ENCODE results near the gene STEAP2. TPM values are rescaled to one million over a fixed set of nuclear protein-coding genes. Genes with fewer than 3 reads are reported as not detected.

STEAP2 gene
- total RNA-seq, 1 donor = 9.8 TPM

DNA sequence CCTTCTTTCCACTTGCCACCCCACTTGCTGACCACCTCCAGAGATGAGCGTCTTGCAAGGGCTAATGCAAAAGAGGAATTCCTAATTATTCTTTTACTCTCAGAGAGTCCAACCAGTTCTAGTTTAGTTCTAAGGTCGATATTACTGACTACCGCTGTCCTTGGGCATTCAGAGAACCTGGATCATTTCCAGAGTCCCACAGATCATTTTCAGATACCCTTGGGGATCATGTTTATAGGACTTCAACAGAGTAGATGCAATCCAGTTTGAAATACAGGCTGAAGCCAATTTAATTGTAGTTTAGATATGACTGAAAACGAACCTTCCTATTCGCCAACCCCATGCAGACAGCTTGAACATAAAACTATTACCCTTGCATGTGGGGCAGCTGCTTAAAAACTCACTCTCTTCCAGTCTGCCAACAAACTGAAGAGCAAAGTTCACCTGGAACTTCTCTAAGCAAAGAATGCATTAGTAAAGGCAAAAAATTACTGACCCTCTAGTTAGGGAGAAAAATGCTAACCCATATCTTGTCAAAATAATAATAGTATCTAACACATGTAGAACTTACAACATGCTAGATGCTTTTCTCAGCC is 55.8 kb downstream of the STEAP2 start:
- no peaks in the 10 kb centered on the region for H3K27me3 ChIP-seq (ENCODE audit: insufficient read depth, low read length)
- peak overlapping the region; percentile 36 for H3K4me3 ChIP-seq (ENCODE audit: insufficient read depth, low read length)
- TF ChIP-seq, protein P1, sequence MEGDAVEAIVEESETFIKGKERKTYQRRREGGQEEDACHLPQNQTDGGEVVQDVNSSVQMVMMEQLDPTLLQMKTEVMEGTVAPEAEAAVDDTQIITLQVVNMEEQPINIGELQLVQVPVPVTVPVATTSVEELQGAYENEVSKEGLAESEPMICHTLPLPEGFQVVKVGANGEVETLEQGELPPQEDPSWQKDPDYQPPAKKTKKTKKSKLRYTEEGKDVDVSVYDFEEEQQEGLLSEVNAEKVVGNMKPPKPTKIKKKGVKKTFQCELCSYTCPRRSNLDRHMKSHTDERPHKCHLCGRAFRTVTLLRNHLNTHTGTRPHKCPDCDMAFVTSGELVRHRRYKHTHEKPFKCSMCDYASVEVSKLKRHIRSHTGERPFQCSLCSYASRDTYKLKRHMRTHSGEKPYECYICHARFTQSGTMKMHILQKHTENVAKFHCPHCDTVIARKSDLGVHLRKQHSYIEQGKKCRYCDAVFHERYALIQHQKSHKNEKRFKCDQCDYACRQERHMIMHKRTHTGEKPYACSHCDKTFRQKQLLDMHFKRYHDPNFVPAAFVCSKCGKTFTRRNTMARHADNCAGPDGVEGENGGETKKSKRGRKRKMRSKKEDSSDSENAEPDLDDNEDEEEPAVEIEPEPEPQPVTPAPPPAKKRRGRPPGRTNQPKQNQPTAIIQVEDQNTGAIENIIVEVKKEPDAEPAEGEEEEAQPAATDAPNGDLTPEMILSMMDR (IDR thresholded peaks at IDR 0.05; ENCODE audit: extremely low read depth, low read depth, low read length) = no peak
- no peaks in the 10 kb centered on the region for H4K20me1 ChIP-seq (ENCODE audit: insufficient read depth, low read length)
- H3K4me1 ChIP-seq (ENCODE audit: insufficient read depth, low read length) = peaks cover 52% of the 10 kb centered on the region
- no peaks in the 10 kb centered on the region for H3K79me2 ChIP-seq (ENCODE audit: insufficient read depth, low read length)
- no peaks in the 10 kb centered on the region for H3K36me3 ChIP-seq (ENCODE audit: insufficient read depth, low read length)
- no peaks in the 10 kb centered on the region for H3K9me3 ChIP-seq (ENCODE audit: low read depth, low read length)
- peak overlapping the region; percentile 69 for H3K4me2 ChIP-seq (ENCODE audit: insufficient read depth, low read length)
- no peak for DNase-seq (ENCODE audit: insufficient read length, low spot score, missing footprints)
- peak overlapping the region; percentile 86 for H3K27ac ChIP-seq (ENCODE audit: low read depth, low read length)
- H2AFZ ChIP-seq (ENCODE audit: low read length) = peak overlapping the region; percentile 70

DNA sequence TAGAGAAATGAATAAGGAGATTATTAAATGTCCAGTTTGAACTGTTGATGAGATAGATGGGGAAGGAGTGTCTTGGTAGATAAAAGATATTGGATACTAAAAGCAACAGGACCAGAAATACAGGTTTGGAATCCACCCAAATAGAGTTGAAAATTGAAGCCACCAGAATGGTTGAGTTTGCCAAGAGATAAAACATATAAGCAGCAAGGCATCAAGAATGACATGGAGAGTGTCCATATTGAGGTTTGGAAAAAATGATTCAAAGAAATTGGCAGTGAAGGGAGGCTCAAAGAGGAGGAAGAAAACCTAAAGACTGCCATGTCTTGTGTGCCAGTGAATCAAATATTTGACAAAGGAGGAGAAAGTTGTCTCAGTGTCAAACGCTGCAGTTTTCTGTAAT is 57.6 kb downstream of the STEAP2 start:
- H4K20me1 ChIP-seq (ENCODE audit: insufficient read depth, low read length) = no peaks in the 10 kb centered on the region
- peak overlapping the region; percentile 38 for H2AFZ ChIP-seq (ENCODE audit: low read length)
- H3K9me3 ChIP-seq (ENCODE audit: low read depth, low read length) = no peaks in the 10 kb centered on the region
- peaks cover 55% of the 10 kb centered on the region for H3K4me1 ChIP-seq (ENCODE audit: insufficient read depth, low read length)
- no peak overlapping the region for H3K27ac ChIP-seq (ENCODE audit: low read depth, low read length)
- no peak for DNase-seq (ENCODE audit: insufficient read length, low spot score, missing footprints)
- no peak overlapping the region for H3K4me3 ChIP-seq (ENCODE audit: insufficient read depth, low read length)
- no peaks in the 10 kb centered on the region for H3K27me3 ChIP-seq (ENCODE audit: insufficient read depth, low read length)
- H3K4me2 ChIP-seq (ENCODE audit: insufficient read depth, low read length) = no peak overlapping the region
- H3K79me2 ChIP-seq (ENCODE audit: insufficient read depth, low read length) = no peaks in the 10 kb centered on the region
- no peaks in the 10 kb centered on the region for H3K36me3 ChIP-seq (ENCODE audit: insufficient read depth, low read length)
- TF ChIP-seq, protein P1 (IDR thresholded peaks at IDR 0.05; ENCODE audit: extremely low read depth, low read depth, low read length) = no peak

DNA sequence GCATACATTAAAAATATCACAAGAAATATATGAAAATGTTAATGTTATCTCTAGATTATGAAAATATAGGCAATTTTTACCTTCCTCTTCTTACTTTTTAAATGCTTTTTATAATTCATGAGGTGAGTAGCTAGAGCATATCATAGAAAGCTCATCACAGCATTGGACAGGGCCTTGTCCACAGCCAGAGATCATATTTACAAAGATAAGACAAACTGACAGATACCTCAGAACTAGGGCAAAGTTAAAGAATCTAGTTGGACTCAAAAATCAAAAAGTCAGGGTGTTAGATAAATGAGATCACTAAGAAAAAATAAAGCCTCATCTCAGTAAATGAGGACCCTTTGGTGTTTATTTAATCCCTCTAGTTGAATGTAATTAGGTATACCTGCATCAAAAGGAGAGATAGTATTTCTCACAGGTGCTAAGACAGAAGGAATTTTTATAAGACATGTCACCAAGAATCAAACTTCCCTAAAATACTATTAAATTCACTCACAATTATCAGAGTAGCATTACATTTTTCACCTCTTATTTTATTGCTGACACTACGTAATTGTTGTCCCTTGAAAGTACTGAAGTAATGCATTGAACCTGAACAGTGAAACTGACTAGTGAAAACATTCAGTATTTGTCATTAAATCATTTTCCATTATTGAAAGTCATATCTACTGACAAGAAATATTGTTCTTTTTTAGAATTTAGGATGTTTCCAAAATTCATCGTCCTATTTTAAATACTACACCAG is 59.1 kb downstream of the STEAP2 start:
- Histone ChIP-seq H3K4me2 (ENCODE audit: insufficient read depth, low read length) (peak overlapping the region; percentile 20), H3K9me3 (ENCODE audit: low read depth, low read length) (no peaks in the 10 kb centered on the region)

DNA sequence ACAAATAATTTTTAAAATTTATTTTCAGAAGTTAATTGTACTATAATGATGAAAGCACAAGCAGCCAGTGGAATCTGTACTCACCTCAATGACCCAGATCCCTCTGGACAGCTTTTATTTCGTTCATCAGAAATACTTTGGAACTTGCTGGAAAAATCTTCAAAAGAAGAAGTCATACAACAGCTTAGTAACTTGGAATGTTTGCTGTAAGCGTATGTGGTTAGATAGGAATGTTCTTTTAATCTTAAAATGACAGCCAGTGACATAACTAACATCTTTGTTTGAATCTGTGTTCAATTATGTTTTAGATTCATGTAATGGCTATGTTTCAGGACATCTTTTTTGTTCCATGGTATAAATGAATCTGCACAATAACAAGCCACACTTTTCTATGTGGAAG is 60.2 kb downstream of the STEAP2 start:
- Histone ChIP-seq H4K20me1 (ENCODE audit: insufficient read depth, low read length) (no peaks in the 10 kb centered on the region), H2AFZ (ENCODE audit: low read length) (no peak overlapping the region), H3K27ac (ENCODE audit: low read depth, low read length) (peak overlapping the region; percentile 63), H3K36me3 (ENCODE audit: insufficient read depth, low read length) (no peaks in the 10 kb centered on the region), H3K9me3 (ENCODE audit: low read depth, low read length) (no peaks in the 10 kb centered on the region), H3K4me3 (ENCODE audit: insufficient read depth, low read length) (no peak overlapping the region), H3K4me2 (ENCODE audit: insufficient read depth, low read length) (peak overlapping the region; percentile 20), H3K79me2 (ENCODE audit: insufficient read depth, low read length) (no peaks in the 10 kb centered on the region), H3K4me1 (ENCODE audit: insufficient read depth, low read length) (peaks cover 42% of the 10 kb centered on the region), H3K27me3 (ENCODE audit: insufficient read depth, low read length) (no peaks in the 10 kb centered on the region)
- DNase-seq (ENCODE audit: insufficient read length, low spot score, missing footprints) = no peak
- TF ChIP-seq, protein P1 (IDR thresholded peaks at IDR 0.05; ENCODE audit: extremely low read depth, low read depth, low read length) = no peak

More for the DNA sequence above, 59.1 kb downstream of the STEAP2 start:
- H4K20me1 ChIP-seq (ENCODE audit: insufficient read depth, low read length) = no peaks in the 10 kb centered on the region
- no peak for DNase-seq (ENCODE audit: insufficient read length, low spot score, missing footprints)
- H3K36me3 ChIP-seq (ENCODE audit: insufficient read depth, low read length) = no peaks in the 10 kb centered on the region
- H3K79me2 ChIP-seq (ENCODE audit: insufficient read depth, low read length) = no peaks in the 10 kb centered on the region
- TF ChIP-seq, protein P1 (IDR thresholded peaks at IDR 0.05; ENCODE audit: extremely low read depth, low read depth, low read length) = no peak
- H3K4me1 ChIP-seq (ENCODE audit: insufficient read depth, low read length) = peaks cover 54% of the 10 kb centered on the region
- H2AFZ ChIP-seq (ENCODE audit: low read length) = no peak overlapping the region
- peak overlapping the region; percentile 63 for H3K27ac ChIP-seq (ENCODE audit: low read depth, low read length)
- no peak overlapping the region for H3K4me3 ChIP-seq (ENCODE audit: insufficient read depth, low read length)
- H3K27me3 ChIP-seq (ENCODE audit: insufficient read depth, low read length) = no peaks in the 10 kb centered on the region

All from osteoblast (primary cell).